GM18909 (cell line): Measurements from ENCODE around the gene DHRSX.
"Not testable (repeated sequence)": the region's sequence is repeated elsewhere in the genome, so short reads cannot be mapped to it uniquely, and the experiment has no call there.

Experiments
- ATAC-seq: cut with Tn5 transposase; IDR thresholded peaks from one replicate; pipeline ENCODE4 v1.9.1; 2021; ENCODE audit warnings: mild to moderate bottlenecking; ENCODE audit not compliant: unreplicated experiment, poor library complexity

Gene DHRSX

DNA sequence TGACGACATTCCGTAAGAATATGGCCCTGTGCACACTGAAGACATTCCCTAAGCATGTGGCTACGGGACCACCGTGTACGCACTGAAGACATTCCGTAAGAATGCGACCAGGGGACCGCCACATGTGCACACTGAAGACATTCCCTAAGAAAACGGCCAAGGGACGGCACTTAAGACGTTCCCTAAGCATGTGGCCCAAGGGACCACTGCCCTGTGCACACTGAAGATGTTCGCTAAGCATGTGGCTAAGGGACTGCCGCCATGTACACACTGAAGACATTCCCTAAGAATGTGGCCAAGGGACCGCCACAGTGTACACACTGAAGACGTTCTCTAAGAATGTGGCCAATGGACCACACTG, 21.4 kb downstream of the DHRSX start:
- ATAC-seq: no peak

DNA sequence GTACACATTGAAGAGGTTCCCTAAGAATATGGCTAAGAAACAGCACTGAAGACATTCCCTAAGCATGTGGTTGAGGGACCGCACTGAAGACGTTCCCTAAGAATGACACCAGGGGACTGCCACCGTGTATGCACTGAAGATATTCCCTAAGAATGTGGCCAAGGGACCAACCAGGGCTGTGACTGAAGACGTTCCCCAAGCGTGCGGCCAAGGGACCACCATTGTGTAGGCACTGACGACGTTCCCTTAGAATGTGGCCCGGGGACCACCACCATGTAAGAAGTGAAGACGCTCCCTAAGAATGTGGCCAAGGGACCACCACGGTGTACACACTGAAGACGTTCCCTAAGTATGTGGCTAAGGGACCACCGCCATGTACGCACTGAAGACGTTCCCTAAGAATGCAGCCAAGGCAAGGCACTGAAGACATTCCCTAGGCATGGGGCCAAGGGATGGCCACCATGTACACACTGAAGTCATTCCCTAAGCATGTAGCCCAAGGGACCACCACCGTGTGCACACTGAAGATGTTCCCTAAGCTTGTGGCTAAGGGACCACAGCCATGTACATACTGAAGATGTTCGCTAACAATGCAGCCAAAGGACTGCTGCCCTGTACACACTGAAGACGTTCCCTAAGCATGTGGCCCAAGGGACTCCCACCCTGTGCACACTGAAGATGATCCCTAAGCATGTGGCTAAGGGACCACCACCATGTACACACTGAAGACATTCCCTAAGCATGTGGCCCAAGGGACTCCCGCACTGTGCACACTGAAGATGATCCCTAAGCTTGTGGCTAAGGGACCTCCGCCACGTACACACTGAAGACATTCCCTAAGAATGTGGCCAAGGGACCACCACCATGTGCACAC, 22.0 kb downstream of the DHRSX start:
- ATAC-seq: no peak

DNA sequence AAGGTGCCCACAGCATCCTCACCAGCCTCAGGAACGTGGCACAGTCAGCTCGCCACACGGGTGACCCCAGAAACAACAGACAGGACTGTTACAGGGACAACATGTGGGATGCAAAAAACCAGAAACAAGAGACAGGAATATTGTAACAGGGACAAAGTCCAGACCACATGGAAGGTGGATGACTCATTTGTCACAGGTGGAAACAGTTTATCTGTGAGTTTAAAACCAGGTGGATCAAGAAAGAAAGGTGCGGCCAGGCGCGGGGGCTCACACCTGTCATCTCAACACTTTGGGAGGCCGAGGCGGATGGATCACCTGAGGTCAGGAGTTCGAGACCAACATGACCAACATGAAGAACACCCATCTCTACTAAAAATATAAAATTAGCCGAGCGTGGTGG, 23.5 kb downstream of the DHRSX start:
- ATAC-seq: not testable (repeated sequence)

- ATAC-seq: no peak
Measured at GRCh38 chrX:2474963-2475726, 25.6 kb downstream of the DHRSX start.

DNA sequence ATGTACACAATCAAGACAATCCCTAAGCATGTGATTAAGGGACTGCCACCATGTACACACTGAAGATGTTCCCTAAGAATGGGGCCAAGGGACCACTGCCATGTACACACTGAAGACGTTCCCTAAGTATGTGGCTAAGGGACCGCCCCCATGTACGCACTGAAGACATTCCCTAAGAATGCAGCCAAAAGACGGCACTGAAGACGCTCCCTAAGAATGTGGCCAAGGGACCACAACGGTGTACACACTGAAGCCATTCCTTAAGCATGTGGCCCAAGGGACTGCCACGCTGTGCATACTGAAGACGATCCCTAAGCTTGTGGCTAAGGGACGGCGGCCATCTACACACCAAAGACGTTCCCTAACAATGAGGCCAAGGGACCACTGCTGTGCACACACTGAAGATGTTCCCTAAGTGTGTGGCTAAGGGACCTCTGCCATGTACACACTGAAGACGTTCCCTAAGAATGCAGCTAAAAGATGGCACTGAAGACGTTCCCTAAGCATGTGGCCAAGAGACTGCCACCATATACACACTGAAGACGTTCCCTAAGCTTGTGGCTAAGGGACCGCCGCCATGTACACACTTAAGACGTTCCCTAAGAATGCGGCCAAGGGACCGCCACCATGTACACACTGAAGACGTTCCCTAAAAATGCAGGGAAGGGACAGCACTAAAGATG, 26.4 kb downstream of the DHRSX start:
- no peak for ATAC-seq

DNA sequence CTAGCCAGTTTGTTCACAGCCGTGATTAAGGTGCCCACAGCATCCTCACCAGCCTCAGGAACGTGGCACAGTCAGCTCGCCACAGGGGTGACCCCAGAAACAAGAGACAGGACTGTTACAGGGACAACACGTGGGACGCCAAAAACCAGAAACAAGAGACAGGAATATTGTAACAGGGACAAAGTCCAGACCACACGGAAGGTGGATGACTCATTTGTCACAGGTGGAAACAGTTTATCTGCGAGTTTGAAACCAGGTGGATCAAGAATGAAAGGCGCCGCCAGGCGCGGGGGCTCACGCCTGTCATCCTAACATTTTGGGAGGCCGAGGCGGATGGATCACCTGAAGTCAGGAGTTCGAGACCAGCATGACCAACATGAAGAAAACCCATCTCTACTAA, 27.7 kb downstream of the DHRSX start:
- not testable (repeated sequence) for ATAC-seq

GRCh38 chrX:2471641-2472040, 29.1 kb downstream of the DHRSX start:
- no peak for ATAC-seq

DNA sequence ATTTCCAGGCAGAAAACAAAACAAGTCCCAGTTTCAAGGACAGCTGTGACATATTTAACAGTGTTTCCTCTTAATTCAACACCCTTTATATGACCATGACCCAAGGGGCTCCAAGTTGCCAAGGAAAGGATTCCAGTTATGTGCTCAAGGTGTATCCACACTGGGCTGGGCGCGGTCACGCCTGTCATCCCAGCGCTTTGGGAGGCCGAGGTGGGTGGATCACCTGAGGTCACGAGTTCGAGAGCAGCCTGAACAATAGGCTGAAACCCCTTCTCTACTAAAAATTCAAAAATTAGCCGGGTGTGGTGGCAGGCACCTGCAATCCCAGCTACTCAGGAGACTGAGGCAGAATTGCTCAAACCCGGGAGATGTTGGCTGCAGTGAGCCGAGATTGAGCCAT, 29.6 kb downstream of the DHRSX start:
- ATAC-seq: not testable (repeated sequence)

DNA sequence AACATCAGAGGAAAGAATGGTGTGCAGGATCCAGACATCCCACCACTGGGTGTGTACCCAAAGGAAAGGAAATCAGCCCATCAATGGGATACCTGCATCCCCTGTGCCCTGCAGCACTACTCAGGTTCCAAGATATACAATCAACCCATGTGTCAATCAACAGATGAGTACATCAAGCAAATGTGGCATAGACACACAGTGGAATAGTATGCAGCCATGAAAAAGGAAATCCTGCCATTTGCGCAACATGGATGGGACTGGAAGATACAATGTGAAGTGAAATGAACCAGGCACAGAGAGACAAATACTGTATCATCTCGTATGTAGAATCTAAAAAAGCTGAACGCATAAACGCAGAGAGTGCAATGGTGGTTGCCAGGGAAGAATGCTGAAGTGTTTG, 30.9 kb downstream of the DHRSX start:
- ATAC-seq: not testable (repeated sequence)

- ATAC-seq: no peak
Measured at GRCh38 chrX:2469196-2469685, 31.5 kb downstream of the DHRSX start.

DNA sequence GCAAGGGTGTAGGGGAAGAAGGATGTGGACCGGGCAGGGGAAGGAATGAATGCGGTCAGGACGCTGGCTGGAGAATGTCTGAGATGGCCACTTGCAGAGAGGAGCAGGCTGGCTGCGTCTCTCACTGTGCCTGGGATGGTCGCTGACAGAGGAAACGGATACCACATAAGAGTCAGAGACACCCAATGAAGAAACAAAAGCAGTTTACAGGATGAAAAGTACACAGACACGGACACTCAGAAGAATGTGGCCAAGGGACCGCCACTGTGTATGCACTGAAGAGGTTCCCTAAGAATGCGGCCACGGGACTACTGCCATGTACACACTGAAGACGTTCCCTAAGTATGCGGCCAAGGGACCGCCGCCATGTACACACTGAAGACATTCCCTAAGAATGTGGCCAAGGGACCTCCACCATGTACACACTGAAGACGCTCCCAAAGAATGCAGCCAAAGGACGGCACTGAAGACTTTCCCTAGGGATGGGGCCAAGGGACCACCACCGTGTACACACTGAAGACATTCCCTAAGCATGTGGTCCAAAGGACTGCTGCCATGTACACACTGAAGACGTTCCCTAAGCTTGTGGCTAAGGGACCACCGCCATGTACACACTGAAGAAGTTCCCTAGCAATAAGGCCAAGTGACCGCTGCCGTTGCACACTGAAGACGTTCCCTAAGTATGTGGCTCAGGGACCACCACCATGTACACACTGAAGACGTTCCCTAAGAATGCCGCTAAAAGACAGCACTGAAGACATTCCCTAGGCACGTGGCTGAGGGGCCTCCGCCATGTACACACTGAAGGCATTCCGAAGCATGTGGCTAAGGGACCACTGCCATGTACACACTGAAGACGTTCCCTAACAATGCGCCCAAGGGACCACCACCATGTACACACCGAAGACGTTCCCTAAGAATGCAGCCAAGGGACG, 32.2 kb downstream of the DHRSX start:
- no peak for ATAC-seq

DNA sequence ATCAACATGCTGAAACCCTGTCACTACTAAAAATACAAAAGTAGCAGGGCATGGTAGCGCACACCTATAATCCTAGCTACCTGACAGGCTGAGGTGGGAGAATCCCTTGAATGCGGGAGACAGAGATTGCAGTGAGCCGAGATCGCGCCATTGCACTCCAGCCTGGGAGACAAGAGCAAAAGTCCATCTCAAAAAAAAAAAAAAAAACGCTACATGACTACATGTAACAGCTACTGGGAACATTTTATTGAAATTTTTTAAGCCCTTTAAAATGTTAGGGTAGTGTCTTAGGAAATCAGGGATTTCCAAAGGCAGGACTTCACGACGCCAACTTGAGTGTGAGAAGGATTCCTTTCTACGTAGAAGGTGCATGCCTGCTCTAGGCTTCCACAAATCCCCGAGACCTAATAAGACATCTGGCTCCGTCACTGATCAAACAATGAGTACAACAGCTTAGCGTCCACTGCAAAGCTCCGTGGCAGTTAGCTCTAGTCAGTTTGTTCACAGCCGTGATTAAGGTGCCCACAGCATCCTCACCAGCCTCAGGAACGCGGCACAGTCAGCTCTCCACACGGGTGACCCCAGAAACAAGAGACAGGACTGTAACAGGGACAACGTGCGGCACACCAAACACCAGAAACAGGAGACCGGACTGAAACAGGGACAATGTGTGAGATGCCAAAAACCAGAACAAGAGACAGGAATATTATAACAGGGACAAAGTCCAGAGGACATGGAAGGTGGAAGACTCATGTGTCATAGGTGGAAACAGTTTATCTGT, 33.7 kb downstream of the DHRSX start:
- no peak for ATAC-seq

- no peak for ATAC-seq
Measured at GRCh38 chrX:2464677-2465166, 36.1 kb downstream of the DHRSX start.

GRCh38 chrX:2463973-2464676, 36.7 kb downstream of the DHRSX start:
- ATAC-seq: no peak

DNA sequence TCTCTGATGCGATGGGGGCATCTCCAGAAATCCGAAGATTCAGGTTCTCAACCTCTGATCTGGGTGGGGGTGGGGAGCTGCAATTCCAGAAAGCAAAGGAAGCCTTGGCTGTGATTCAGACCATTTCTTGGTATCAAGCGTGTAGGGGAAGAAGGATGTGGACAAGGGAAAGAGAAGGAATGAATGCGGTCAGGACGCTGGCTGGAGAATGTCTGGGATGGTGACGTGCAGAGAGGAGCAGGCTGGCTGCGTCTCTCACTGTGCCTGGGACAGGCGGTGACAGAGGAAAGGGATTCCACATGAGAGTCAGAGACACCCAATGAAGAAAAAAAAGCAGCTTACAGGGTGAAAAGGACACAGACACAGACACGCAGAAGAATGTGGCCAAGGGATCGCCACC, 37.3 kb downstream of the DHRSX start:
- not testable (repeated sequence) for ATAC-seq

DNA sequence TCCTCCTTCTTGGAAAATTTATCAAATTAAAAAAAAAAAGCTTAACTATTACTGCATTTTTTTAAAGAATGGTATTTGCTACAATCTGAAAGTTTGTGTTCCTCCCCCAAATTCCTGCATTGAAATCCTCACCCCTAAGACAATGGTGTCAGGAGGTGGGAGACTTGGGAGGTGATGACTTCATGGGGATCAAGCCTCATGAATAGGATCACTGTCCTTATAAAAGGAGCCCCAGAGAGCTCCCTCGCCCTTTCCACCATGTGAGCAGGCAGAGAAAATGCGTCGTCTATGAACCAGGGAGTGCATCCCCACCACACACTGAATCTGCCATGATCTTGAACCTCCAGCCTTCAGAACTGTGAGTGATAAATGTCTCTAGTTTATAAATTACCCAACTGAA, 38.0 kb downstream of the DHRSX start:
- no peak for ATAC-seq

DNA sequence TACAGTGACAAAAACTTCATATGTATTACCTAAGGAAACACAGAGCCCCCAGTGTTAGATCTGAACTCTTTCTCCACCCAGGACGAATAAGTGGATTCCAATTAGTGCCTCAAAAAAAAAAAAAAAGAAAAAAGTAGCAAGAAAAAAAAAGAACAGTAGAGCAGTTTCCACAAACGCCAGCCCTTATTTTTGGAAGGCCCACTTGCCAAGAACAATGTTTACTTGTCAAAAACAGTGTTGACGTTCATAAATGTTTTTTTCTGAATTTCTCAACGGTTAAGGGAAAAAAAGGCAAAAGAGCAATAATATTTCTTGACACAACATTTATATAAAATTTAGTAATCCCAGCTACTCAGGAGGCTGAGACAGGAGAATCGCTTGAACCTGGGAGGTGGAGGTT, 38.7 kb downstream of the DHRSX start:
- ATAC-seq: no peak

- ATAC-seq: no peak
Measured at GRCh38 chrX:2461711-2462016, 39.1 kb downstream of the DHRSX start.
